ENCODE measurements around the gene GALNT13.

The GALNT13 gene

DNA sequence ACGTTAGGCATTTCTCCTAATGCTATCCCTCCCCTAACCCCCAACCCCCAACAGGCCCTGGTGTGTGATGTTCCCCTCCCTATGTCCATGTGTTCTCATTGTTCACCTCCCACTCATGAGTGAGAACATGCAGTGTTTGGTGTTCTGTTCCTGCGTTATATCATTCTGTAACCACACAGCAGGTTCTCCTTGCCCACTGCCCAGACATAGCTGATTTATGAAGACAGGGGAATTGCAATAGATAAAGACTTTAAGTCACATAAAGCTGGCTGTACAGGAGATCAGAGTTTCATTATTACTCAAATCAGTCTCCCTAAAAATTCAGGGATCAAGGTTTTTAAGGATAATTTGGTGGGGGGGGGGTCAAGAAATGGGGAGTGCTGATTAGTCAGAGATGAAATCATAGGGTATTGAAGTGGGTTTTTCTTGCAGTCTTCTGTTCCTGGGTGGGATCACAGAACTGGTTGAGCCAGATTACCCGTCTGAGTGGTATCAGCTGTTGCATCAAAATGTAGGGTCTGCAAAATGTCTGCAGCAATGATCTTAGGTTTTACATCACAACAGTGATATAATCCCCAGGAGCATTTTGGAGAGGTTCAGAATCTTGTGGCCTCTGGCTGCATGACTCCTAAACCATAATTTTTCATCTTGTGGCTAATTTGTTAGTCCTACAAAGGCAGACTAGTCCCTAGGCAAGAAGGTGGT is 434.7 kb downstream of the GALNT13 start:
- TF ChIP-seq, protein P1, sequence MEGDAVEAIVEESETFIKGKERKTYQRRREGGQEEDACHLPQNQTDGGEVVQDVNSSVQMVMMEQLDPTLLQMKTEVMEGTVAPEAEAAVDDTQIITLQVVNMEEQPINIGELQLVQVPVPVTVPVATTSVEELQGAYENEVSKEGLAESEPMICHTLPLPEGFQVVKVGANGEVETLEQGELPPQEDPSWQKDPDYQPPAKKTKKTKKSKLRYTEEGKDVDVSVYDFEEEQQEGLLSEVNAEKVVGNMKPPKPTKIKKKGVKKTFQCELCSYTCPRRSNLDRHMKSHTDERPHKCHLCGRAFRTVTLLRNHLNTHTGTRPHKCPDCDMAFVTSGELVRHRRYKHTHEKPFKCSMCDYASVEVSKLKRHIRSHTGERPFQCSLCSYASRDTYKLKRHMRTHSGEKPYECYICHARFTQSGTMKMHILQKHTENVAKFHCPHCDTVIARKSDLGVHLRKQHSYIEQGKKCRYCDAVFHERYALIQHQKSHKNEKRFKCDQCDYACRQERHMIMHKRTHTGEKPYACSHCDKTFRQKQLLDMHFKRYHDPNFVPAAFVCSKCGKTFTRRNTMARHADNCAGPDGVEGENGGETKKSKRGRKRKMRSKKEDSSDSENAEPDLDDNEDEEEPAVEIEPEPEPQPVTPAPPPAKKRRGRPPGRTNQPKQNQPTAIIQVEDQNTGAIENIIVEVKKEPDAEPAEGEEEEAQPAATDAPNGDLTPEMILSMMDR (IDR thresholded peaks at IDR 0.05; ENCODE audit: insufficient read depth, missing control alignments): no peak
- FAIRE-seq (no peak), DNase-seq (ENCODE audit: insufficient read length, low spot score) (no peak)

DNA sequence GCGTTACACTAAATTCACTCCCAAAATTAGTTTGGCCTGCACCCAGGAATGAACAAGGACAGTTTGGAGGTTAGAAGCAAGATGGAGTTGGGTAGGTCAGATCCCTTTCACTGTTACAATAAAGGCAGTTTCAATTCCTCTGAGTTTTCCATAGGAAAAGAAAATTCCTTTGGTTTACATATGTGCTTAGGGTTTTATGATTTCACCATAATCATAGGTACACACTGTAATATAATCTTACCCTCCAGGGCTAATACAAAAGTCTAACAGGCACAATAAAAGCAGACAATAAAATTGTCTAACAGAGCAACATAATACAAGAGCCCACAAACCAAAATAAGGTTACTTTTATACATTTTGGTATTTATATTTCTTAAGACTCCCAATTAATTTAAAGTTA is 435.3 kb downstream of the GALNT13 start:
- FAIRE-seq (no peak), DNase-seq (ENCODE audit: insufficient read length, low spot score) (no peak)
- TF ChIP-seq, protein P1 (IDR thresholded peaks at IDR 0.05; ENCODE audit: insufficient read depth, missing control alignments): no peak

DNA sequence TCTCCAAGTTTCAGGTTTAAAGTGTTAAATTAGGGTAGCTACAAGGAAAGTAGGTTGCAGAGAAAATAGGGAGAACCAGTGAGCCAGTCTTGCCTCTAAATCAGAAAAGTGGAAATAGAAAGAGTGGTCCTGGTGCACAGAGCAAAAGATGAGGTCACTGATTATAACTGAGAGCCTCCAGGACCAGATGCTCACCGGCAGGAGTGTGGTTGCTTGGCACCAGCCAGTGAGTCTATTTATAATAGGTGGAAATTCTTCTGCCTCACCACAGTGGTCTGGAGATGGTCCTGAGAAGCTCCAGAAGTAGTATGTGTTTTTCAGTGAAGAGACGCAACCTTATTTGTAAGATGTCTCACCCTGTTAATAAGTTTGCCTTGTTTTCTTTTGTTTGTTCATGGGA is 452.9 kb downstream of the GALNT13 start:
- FAIRE-seq (no peak), DNase-seq (ENCODE audit: insufficient read length, low spot score) (no peak)
- TF ChIP-seq, protein P1 (IDR thresholded peaks at IDR 0.05; ENCODE audit: insufficient read depth, missing control alignments): no peak

DNA sequence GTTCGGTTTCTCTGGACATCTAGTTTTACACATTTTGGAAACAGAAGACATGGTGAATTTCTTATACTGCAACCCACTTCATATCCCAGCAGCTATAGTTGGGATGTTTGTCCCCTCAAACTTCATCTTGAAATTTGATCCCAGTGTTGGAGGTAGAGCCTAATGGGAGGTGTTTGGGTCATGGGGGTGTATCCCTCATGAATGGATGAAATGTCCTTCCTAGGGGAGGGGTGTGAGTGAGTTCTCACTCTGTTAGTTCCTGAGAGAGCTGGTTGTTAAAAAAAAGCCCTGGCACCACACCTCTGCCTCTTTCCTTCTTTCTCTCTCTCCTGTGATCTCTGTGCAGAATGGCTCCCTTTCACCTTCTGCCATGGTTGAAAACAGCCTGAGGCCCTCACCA is 457.8 kb downstream of the GALNT13 start:
- FAIRE-seq: no peak
- TF ChIP-seq, protein P1 (IDR thresholded peaks at IDR 0.05; ENCODE audit: insufficient read depth, missing control alignments): no peak
- no peak for DNase-seq (ENCODE audit: insufficient read length, low spot score)

DNA sequence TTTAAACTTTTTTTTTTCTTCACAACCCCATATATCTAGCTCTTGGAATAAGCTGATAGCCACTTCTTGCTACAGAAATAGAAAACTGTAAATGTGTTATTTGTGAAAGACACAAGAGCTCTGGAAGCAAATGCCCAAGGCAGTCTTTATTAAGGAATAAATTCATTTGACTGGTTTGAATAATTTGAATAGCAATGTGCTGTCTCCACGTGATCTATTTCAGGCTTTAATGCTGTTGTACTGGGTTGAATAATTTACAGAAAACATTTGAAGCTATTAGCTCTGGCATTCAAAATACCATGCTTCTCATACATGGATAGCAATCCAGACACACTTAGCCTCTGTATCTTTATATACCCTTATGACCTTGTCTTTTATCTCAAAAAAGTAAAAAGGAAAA is 460.1 kb downstream of the GALNT13 start:
- TF ChIP-seq, protein P1 (IDR thresholded peaks at IDR 0.05; ENCODE audit: insufficient read depth, missing control alignments): no peak
- FAIRE-seq (no peak), DNase-seq (ENCODE audit: insufficient read length, low spot score) (no peak)

DNA sequence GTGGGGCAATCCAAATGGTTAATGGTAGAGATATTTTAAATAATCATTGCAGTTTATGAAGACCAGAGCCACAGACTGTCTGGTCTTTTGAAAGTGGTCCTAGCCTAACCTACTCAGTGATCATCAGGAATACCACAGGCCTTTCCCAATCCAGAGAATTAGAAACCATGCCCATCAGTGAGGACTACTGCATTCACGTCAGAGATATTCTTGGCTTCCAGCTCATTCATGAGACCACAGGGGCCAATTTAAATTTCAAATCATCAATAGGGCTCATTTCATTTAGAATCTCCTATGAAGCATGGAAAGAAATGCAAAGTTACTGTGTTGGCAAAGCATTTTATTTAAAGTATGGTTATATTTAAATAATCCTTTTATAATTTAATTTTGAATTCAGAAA is 464.5 kb downstream of the GALNT13 start:
- no peak for DNase-seq (ENCODE audit: insufficient read length, low spot score)
- FAIRE-seq: no peak
- TF ChIP-seq, protein P1 (IDR thresholded peaks at IDR 0.05; ENCODE audit: insufficient read depth, missing control alignments): no peak

DNA sequence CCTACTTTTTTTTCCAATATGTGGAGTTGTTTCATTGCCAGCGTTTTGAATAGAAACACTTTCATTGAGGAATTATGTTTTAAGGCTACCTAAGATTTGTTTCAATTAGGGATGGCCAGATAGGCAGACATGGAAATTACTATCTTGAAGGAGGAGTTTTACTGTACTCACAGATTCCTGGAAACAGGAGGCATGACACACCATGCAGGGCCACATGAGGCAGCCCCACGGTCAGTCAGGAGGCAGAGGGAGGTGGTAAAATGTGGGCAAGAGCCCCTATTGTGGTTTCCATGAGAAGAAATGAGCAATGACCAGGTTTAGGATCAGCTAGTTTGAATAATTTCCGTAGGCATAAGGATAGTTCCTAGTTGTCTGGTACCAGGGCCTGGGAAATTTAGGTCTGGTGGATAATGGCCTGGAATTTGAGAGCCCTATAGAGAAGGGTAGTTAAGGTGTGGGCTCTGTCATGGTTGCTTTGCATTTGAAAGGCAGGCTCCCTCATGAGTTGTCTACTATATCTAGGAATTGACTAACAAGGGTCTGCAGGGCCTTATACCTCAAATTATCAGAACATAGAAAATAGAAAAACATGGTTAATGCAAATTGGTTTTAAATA is 466.7 kb downstream of the GALNT13 start:
- FAIRE-seq: no peak
- TF ChIP-seq, protein P1 (IDR thresholded peaks at IDR 0.05; ENCODE audit: insufficient read depth, missing control alignments): no peak
- no peak for DNase-seq (ENCODE audit: insufficient read length, low spot score)
